HCT116 (cell line): ENCODE data around the gene TRMU. TPM values are rescaled to one million over a fixed set of nuclear protein-coding genes. Genes with fewer than 3 reads are reported as not detected.

Source experiments
- ATAC-seq: fragments of 200-7000 bp; cut with Tn5 transposase; 2 replicates; pipeline ENCODE4 v1.9.1; 2020; ENCODE audit warnings: mild to moderate bottlenecking, moderate library complexity
- BruUV-seq: library from RNA; stranded (reverse); fragments of 400-500 nt; replicated peaks from 2 replicates; lab custom pipeline; 2021; lab: Mats Ljungman, UMichigan
- CTCF ChIA-PET: fragments of 300-600 bp; sonication (Branson Sonifier 250); formaldehyde crosslinking; loops from one replicate; lab custom pipeline; 2021; ENCODE audit warnings: antibody characterized with exemption; lab: Charles Lee
- POLR2A ChIA-PET: fragments of 300-600, 350-600 bp; sonication (Branson Sonifier 250); formaldehyde crosslinking; loops from one replicate; lab custom pipeline; 2021; ENCODE audit warnings: antibody characterized with exemption; lab: Charles Lee
- RAD21 ChIA-PET, 2 experiments: fragments of 300-600 bp; sonication (Branson Sonifier 250); formaldehyde crosslinking; loops; one replicate each; lab custom pipeline; 2023; ENCODE audit warnings: low total read pairs in 2 of 2; ENCODE audit not compliant: uncharacterized antibody in 2 of 2, unreplicated experiment in 2 of 2, low non-redundant PET in 1 of 2; lab: Charles Lee
- DNase-seq: peaks from one replicate; pipeline ENCODE4 v3.0.0-alpha.2; 2010; ENCODE audit warnings: low read depth, low spot score
- H2AFZ ChIP-seq: fragments of 200-600 bp; shearing (Covaris generic), sonication (generic); 2 replicates; pipeline ENCODE4 v1.6.1; 2017; ENCODE audit warnings: low read depth, mixed run types, mixed read lengths, antibody characterized with exemption, low read length; ENCODE audit not compliant: poor library complexity, severe bottlenecking
- H3K27ac ChIP-seq: 2 replicates; pipeline ENCODE4 v1.5.1; 2012; ENCODE audit warnings: low read depth, low read length
- H3K27me3 ChIP-seq: fragments of 200-600 bp; sonication (generic); 2 replicates; pipeline ENCODE4 v1.6.1; 2016; ENCODE audit warnings: mixed run types, low read length, mixed read lengths; ENCODE audit not compliant: insufficient read depth
- H3K36me3 ChIP-seq, 2 experiments: fragments of 200-500 bp in 1 of 2; fragments of 200-600 bp in 1 of 2; sonication (Bioruptor generic) in 1 of 2; sonication (generic) in 1 of 2; 2 replicates each; pipeline versions ENCODE4 v1.5.1 to v1.6.1; 2014 to 2016; ENCODE audit warnings: low read length in 2 of 2, inconsistent platforms in 1 of 2, mixed read lengths in 1 of 2, mixed run types in 1 of 2; ENCODE audit not compliant: insufficient read depth in 2 of 2, control insufficient read depth in 1 of 2
- H3K4me1 ChIP-seq, 2 experiments: fragments of 200-600 bp in 1 of 2; sonication (generic) in 1 of 2; 2 replicates each; pipeline versions ENCODE4 v1.5.1 to v1.6.1; 2012 to 2017; ENCODE audit warnings: low read length in 2 of 2, inconsistent platforms in 1 of 2, mild to moderate bottlenecking in 1 of 2, mixed read lengths in 1 of 2, mixed run types in 1 of 2, moderate library complexity in 1 of 2; ENCODE audit not compliant: insufficient read depth in 2 of 2, control insufficient read depth in 1 of 2
- H3K4me2 ChIP-seq: fragments of 200-600 bp; sonication (generic); 2 replicates; pipeline ENCODE4 v1.6.1; 2017; ENCODE audit warnings: mixed run types, low read length, mixed read lengths
- H3K4me3 ChIP-seq, 2 experiments: fragments of 200-600 bp in 1 of 2; sonication (generic) in 1 of 2; replicated peaks in 1 of 2; 2 replicates each; pipeline ENCODE4 v1.5.1; 2011 to 2016; ENCODE audit warnings: low read length in 2 of 2, control low read depth in 1 of 2, low read depth in 1 of 2, mild to moderate bottlenecking in 1 of 2, mixed read lengths in 1 of 2, mixed run types in 1 of 2
- H3K79me2 ChIP-seq: fragments of 200-600 bp; sonication (generic); 2 replicates; pipeline ENCODE4 v1.6.1; 2017; ENCODE audit warnings: mild to moderate bottlenecking, mixed run types, low read length, moderate library complexity, mixed read lengths; ENCODE audit not compliant: insufficient read depth
- H3K9ac ChIP-seq: fragments of 200-600 bp; sonication (generic); 2 replicates; pipeline ENCODE4 v1.6.1; 2016; ENCODE audit warnings: low read length, mixed read lengths
- H3K9me2 ChIP-seq: fragments of 200-600 bp; sonication (generic), shearing (Covaris generic); 2 replicates; pipeline ENCODE4 v1.6.1; 2017; ENCODE audit warnings: mixed run types, mild to moderate bottlenecking, moderate library complexity; ENCODE audit not compliant: insufficient read depth
- H3K9me3 ChIP-seq, 2 experiments: fragments of 200-500 bp in 1 of 2; fragments of 200-600 bp in 1 of 2; sonication (Bioruptor generic) in 1 of 2; sonication (generic) in 1 of 2; 2 replicates each; pipeline ENCODE4 v1.6.1; 2014 to 2017; ENCODE audit warnings: low read length in 2 of 2, mixed read lengths in 2 of 2, inconsistent platforms in 1 of 2, low read depth in 1 of 2, mild to moderate bottlenecking in 1 of 2, mixed run types in 1 of 2, moderate library complexity in 1 of 2; ENCODE audit not compliant: control insufficient read depth in 1 of 2, insufficient read depth in 1 of 2
- H4K20me1 ChIP-seq: fragments of 200-600 bp; sonication (generic), shearing (Covaris generic); 2 replicates; pipeline ENCODE4 v1.6.1; 2017; ENCODE audit warnings: mixed run types, mild to moderate bottlenecking, moderate library complexity; ENCODE audit not compliant: insufficient read depth
- ELF1 ChIP-seq: IDR thresholded peaks from 2 replicates; pipeline ENCODE4 v1.6.1; 2012; ENCODE audit warnings: low read depth, borderline replicate concordance
- EZH2 ChIP-seq: fragments of 200-600 bp; sonication (generic); IDR thresholded peaks from 2 replicates; pipeline ENCODE4 v1.6.1; 2017; ENCODE audit warnings: antibody characterized with exemption, mixed run types
- FOSL1 ChIP-seq: IDR thresholded peaks from 2 replicates; pipeline ENCODE4 v1.6.1; 2012; ENCODE audit warnings: low read depth
- POLR2AphosphoS5 ChIP-seq: IDR thresholded peaks from 2 replicates; pipeline ENCODE4 v1.6.1; 2011; ENCODE audit warnings: mild to moderate bottlenecking, low read depth, low read length, moderate library complexity
- TCF7L2 ChIP-seq: IDR thresholded peaks from 2 replicates; pipeline ENCODE4 v1.7.0; 2011; ENCODE audit warnings: borderline replicate concordance, inconsistent platforms; ENCODE audit not compliant: insufficient read depth, insufficient read length; ENCODE audit errors: extremely low read depth
- ZFX ChIP-seq: fragments of 450-650 bp; IDR thresholded peaks from 2 replicates; pipeline ENCODE4 v1.6.1; 2017
- intact Hi-C: fragments of 100-400 bp; cut with micrococcal nuclease; formaldehyde crosslinking; loops from 2 replicates; pipeline ENCODE4 v1.10.0; 2022
- total RNA-seq: library from RNA; stranded (reverse); gene quantifications from one replicate; pipeline ENCODE4 v1.2.1, GENCODE V29; 2021; ENCODE audit not compliant: unreplicated experiment
- TF ChIP-seq, protein P1 (sequence below): IDR thresholded peaks from 2 replicates; pipeline ENCODE4 v1.6.1; 2012; ENCODE audit warnings: low read depth
- TF ChIP-seq, protein P2 (sequence below): IDR thresholded peaks from 2 replicates; pipeline ENCODE4 v1.6.1; 2011; ENCODE audit warnings: mild to moderate bottlenecking, low read length, moderate library complexity; ENCODE audit not compliant: insufficient replicate concordance; ENCODE audit errors: extremely low read depth

The TRMU gene
- total RNA-seq, 1 experiment from 2014 or later: 65.4 TPM

DNA sequence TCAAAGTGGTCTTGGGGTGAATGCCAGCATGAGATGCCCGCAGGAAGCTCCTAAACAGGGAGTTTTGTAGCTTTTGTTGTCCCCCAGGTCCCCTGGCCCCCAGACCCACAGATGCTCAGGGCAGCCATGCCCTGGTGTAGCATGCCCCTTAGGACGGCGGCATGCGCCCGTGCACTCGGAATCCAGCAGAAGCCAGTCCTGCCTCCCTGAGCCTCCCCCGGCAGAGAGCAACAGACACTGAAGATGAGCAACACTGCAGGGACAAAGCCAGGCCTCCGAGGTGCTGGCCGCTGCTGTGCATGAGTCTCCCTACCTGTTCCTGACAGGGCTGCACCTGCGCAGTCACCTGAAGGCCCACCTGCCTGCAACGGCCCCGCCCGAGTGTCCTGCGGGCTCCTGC, 59.1 kb downstream of the TRMU start:
- H3K36me3 ChIP-seq: no peaks in the 10 kb centered on the region; a peak in 1 of 4 replicates
- H3K27me3 ChIP-seq: no peaks in the 10 kb centered on the region
- H3K27ac ChIP-seq: no peak overlapping the region
- no peak overlapping the region for H3K4me2 ChIP-seq
- no peaks in the 10 kb centered on the region for H3K9me3 ChIP-seq
- H3K4me1 ChIP-seq: no peaks in the 10 kb centered on the region
- intact Hi-C loops: no loop called here
- no peak overlapping the region for H2AFZ ChIP-seq
- no peaks in the 10 kb centered on the region for H3K9me2 ChIP-seq
- ATAC-seq: no peak
- RAD21 ChIA-PET: interaction anchor here in 1 of 2 experiments (0.6 kb wide), 1 partner anchor 298 kb away, joined by 4 read pairs; no protein-coding TSS in a partner anchor
- BruUV-seq: no TSS peak
- no peaks in the 10 kb centered on the region for H4K20me1 ChIP-seq
- POLR2A ChIA-PET: no interaction called here
- no peak for DNase-seq
- TF ChIP-seq ELF1: no peak
- TF ChIP-seq FOSL1: no peak
- TF ChIP-seq POLR2AphosphoS5: no peak
- TF ChIP-seq TCF7L2: no peak
- TF ChIP-seq, protein P1, sequence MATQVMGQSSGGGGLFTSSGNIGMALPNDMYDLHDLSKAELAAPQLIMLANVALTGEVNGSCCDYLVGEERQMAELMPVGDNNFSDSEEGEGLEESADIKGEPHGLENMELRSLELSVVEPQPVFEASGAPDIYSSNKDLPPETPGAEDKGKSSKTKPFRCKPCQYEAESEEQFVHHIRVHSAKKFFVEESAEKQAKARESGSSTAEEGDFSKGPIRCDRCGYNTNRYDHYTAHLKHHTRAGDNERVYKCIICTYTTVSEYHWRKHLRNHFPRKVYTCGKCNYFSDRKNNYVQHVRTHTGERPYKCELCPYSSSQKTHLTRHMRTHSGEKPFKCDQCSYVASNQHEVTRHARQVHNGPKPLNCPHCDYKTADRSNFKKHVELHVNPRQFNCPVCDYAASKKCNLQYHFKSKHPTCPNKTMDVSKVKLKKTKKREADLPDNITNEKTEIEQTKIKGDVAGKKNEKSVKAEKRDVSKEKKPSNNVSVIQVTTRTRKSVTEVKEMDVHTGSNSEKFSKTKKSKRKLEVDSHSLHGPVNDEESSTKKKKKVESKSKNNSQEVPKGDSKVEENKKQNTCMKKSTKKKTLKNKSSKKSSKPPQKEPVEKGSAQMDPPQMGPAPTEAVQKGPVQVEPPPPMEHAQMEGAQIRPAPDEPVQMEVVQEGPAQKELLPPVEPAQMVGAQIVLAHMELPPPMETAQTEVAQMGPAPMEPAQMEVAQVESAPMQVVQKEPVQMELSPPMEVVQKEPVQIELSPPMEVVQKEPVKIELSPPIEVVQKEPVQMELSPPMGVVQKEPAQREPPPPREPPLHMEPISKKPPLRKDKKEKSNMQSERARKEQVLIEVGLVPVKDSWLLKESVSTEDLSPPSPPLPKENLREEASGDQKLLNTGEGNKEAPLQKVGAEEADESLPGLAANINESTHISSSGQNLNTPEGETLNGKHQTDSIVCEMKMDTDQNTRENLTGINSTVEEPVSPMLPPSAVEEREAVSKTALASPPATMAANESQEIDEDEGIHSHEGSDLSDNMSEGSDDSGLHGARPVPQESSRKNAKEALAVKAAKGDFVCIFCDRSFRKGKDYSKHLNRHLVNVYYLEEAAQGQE: no peak
- TF ChIP-seq, protein P2, sequence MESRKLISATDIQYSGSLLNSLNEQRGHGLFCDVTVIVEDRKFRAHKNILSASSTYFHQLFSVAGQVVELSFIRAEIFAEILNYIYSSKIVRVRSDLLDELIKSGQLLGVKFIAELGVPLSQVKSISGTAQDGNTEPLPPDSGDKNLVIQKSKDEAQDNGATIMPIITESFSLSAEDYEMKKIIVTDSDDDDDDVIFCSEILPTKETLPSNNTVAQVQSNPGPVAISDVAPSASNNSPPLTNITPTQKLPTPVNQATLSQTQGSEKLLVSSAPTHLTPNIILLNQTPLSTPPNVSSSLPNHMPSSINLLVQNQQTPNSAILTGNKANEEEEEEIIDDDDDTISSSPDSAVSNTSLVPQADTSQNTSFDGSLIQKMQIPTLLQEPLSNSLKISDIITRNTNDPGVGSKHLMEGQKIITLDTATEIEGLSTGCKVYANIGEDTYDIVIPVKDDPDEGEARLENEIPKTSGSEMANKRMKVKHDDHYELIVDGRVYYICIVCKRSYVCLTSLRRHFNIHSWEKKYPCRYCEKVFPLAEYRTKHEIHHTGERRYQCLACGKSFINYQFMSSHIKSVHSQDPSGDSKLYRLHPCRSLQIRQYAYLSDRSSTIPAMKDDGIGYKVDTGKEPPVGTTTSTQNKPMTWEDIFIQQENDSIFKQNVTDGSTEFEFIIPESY: no peak
- TF ChIP-seq ZFX: no peak
- TF ChIP-seq EZH2: no peak
- H3K9ac ChIP-seq: no peak overlapping the region
- no peak overlapping the region for H3K4me3 ChIP-seq
- CTCF ChIA-PET: no interaction called here
- no peaks in the 10 kb centered on the region for H3K79me2 ChIP-seq
